Cardiac fibroblast (primary cell): ENCODE measurements around the gene GLT1D1.
"Not testable (repeated sequence)": the region's sequence is repeated elsewhere in the genome, so short reads cannot be mapped to it uniquely, and the experiment has no call there.

Experiments
- DNase-seq, 2 donors: peaks; one replicate each; pipeline versions ENCODE4 v3.0.0 to v3.0.0-alpha.2; 2010; ENCODE audit warnings: low read depth in 2 of 2
- H3K4me3 ChIP-seq, 2 donors: replicated peaks in 1 of 2; 1 replicate in 1 of 2; 2 replicates in 1 of 2; pipeline ENCODE4 v1.5.1; 2011; ENCODE audit warnings: low read depth in 2 of 2, low read length in 2 of 2, mild to moderate bottlenecking in 2 of 2, moderate library complexity in 1 of 2
- CTCF ChIP-seq: IDR thresholded peaks from one replicate; pipeline ENCODE4 v1.5.1; 2011; ENCODE audit warnings: low read depth, mild to moderate bottlenecking, low read length, inconsistent platforms

The GLT1D1 gene

GRCh38 chr12:128830505-128830893 is 22.8 kb upstream of the GLT1D1 start:
- no peak for DNase-seq
- TF ChIP-seq CTCF, result no peak
- H3K4me3 ChIP-seq, result no peak overlapping the region

GRCh38 chr12:128833418-128833817 is 19.9 kb upstream of the GLT1D1 start:
- H3K4me3 ChIP-seq, result no peak overlapping the region
- no peak for DNase-seq
- TF ChIP-seq CTCF, result no peak

GRCh38 chr12:128839885-128840284 is 13.4 kb upstream of the GLT1D1 start:
- H3K4me3 ChIP-seq, DNase-seq: not testable (repeated sequence)

DNA sequence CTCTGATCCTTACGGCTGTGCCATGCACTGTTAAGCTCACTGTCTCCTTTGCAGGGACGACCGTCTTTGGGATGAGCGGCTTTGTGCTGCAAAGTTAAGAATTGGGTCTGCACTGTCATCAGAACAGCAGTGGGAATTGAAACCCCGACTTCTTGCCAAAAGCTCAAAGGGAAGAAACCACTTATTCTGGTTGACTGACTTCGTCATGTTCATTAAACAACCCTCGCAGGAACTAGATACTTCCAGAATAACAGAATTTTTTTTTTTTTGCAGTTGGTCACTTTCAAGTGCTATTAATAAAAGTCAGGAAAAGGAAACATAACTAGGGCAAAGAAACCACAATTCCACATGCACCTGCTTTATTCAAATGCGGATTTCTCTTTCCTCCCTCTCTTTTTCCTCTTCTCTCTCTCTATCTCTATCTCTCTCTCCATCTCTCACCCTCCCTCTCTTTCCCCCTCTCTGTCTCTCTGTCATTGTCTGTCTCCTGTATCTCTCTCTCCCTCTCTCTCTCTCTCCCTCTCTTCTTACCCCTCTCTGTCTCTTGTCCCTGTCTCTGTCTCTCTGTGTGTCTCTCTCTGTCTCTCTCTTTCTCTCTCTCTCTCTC is 12.3 kb upstream of the GLT1D1 start:
- no peak for DNase-seq
- no peak overlapping the region for H3K4me3 ChIP-seq
- TF ChIP-seq CTCF, result no peak

DNA sequence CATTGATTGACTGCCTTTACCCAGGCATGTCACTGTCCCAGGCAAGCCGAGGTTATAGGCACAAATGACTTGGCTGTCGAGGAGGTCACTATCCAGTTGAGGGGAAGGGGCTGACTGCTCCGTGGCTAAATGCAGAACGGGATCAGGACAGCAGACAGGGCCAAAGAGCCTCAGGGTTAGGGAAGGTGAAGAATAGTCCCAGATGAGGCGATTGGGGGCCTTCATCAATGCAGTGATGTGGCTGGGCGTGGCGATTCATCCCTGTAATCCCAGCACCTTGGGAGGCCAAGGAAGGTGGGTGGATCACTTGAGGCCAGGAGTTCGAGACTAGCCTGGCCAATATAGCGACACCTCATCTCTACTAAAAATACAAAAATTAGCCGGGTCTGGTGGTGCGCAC is 10.7 kb upstream of the GLT1D1 start:
- no peak overlapping the region for H3K4me3 ChIP-seq
- DNase-seq, result no peak
- no peak for TF ChIP-seq CTCF

GRCh38 chr12:128843538-128843937 is 9.7 kb upstream of the GLT1D1 start:
- no peak for TF ChIP-seq CTCF
- H3K4me3 ChIP-seq, result no peak overlapping the region

DNA sequence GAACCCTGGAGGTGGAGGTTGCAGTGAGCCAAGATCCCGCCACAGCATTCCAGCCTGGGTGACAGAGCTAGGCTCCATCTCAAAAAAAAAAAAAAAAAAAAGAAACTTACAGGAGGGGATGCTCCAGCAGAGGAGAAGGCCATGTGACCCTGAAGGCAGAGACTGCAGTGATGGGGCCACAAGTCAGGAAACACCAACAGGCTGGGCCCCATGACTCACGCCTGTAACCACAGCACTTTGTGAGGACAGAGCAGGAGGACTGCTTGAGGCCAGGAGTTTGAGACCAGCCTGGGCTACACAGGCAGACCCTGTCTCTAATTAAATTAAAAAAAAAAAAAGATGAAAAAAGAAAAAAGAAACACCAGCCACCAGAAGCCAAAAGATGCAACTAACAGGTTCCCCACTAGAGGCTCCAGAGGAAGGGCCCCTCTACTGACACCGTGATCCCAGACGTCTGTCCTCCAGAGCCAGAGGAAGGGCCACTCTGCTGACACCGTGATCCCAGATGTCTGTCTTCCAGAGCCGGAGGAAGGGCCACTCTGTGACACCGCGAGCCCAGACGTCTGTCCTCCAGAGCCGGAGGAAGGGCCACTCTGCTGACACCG is 9.1 kb upstream of the GLT1D1 start:
- H3K4me3 ChIP-seq, result no peak overlapping the region
- DNase-seq, result no peak

More at GRCh38 chr12:128843538-128843937, 9.7 kb upstream of the GLT1D1 start:
- no peak for DNase-seq

GRCh38 chr12:128846671-128847070 is 6.6 kb upstream of the GLT1D1 start:
- not testable (repeated sequence) for DNase-seq, H3K4me3 ChIP-seq

More for the DNA sequence above, 9.1 kb upstream of the GLT1D1 start:
- TF ChIP-seq CTCF, result no peak
